Measurements from ENCODE around the gene CPT1C. TPM values are rescaled to one million over a fixed set of nuclear protein-coding genes. Genes with fewer than 3 reads are reported as not detected.

CPT1C gene
- total RNA-seq, 4 donors from 2014 or later: 0.26 to 0.97 (median 0.73) TPM; not detected in 1

DNA sequence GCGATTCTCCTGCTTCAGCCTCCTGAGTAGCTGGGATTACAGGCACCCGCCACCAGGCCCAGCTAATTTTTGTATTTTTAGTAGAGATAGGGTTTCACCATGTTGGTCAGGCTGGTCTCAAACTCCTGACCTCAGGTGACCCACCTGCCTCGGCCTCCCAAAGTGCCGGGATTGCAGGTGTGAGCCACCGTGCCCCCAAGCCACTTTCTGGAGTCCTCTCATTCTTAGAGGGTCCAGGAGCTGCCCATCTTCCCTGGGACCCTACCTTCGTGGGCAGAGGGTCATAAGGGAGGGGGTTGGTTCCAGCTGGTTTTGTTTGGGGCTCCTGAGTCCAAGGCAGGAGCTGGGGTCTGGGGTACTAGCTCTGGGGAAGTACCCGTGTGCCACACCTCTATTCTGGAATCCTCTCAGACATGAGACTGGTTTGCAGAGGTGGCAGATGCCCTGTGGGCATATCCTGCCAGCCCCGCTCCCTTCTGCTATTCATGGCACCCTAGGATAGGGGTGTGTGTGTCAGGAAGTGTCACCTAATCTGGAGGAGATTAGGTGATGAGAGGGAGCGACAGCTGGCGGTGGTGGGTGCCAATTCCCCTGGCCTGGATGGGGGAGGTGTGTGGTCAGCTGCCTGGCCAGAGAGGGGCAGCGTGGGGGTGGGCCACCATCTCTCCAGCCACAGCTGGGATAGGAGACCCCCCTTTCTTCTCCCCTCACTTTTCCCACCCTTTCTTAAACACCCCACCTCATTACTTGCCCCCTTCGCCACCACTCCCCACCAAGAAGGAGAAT, 11.7 kb upstream of the CPT1C start:
- peak; percentile 17 to 26 for ATAC-seq

DNA sequence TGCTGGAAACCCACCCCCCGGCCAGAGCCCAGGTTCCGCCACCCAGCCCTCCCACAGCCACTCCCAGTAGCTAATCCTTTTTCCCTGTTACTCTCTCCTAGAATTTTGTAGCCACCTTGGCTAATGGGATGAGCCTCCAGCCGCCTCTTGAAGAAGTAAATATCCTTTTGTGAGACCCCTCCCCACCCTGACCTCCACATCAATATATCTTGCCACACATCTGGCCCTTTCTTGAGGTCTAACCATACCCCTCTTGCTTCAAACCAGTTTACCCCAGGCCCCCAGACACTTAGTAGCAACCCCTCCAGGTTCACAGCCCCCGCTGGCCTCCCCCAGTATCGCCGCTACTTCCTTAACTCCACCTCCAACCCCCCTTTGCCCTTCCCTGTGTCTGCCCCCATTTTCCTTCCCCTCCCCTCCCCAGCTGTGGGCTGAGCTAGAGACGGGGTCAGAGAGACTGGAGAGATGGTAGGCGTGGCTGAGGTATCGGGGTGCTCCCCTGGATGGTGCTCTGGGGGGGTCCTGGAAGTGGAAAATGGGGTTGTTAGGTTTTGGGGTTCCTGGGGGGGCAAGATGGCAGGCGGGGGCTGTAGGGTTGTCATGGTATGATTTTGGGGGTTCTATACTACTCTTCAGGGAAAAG, 11.0 kb upstream of the CPT1C start:
- in situ Hi-C loops (cut with MboI; ENCODE audit: low sequenced_read_pairs in 4 of 4): loop anchor here in 1 of 4 donors (5.0 to 10.0 kb wide), 2 partner anchors 105 to 173 kb away; no protein-coding TSS in a partner anchor
- Histone ChIP-seq H3K36me3 (peaks cover 0 to 40% of the 10 kb centered on the region in 2 donors), H3K9me3 (no peaks in the 10 kb centered on the region), H3K4me3 (peak overlapping the region; percentile 29 to 52 (median 34)), H3K4me1 (peaks cover 36 to 48% of the 10 kb centered on the region in 2 donors), H3K27me3 (no peaks in the 10 kb centered on the region), H3K27ac (peak overlapping the region; percentile 98 to 100 (median 99))
- ATAC-seq: no peak
- no peak for TF ChIP-seq POLR2A (IDR thresholded peaks at IDR 0.05)
- TF ChIP-seq, protein P1, sequence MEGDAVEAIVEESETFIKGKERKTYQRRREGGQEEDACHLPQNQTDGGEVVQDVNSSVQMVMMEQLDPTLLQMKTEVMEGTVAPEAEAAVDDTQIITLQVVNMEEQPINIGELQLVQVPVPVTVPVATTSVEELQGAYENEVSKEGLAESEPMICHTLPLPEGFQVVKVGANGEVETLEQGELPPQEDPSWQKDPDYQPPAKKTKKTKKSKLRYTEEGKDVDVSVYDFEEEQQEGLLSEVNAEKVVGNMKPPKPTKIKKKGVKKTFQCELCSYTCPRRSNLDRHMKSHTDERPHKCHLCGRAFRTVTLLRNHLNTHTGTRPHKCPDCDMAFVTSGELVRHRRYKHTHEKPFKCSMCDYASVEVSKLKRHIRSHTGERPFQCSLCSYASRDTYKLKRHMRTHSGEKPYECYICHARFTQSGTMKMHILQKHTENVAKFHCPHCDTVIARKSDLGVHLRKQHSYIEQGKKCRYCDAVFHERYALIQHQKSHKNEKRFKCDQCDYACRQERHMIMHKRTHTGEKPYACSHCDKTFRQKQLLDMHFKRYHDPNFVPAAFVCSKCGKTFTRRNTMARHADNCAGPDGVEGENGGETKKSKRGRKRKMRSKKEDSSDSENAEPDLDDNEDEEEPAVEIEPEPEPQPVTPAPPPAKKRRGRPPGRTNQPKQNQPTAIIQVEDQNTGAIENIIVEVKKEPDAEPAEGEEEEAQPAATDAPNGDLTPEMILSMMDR (IDR thresholded peaks at IDR 0.05 in 4 of 5, conservative IDR thresholded peaks at IDR 0.05 in 1 of 5): no peak
- DNase-seq: no peak
- intact Hi-C loops (cut with DNase I; ENCODE audit: low total_unique reads): loop anchor here (2.0 to 5.0 kb wide), 5 partner anchors 87 to 688 kb away; partner anchors contain the start of genes AP2A1, FLT3LG, GYS1 and PRR12

More for the DNA sequence above, 11.7 kb upstream of the CPT1C start:
- in situ Hi-C loops (cut with MboI; ENCODE audit: low sequenced_read_pairs in 4 of 4): loop anchor here in 1 of 4 donors (5.0 to 10.0 kb wide), 2 partner anchors 104 to 172 kb away; no protein-coding TSS in a partner anchor
- H3K27me3 ChIP-seq: no peaks in the 10 kb centered on the region
- DNase-seq: peak; percentile 79 to 91
- H3K9me3 ChIP-seq: no peaks in the 10 kb centered on the region
- H3K4me3 ChIP-seq: peak overlapping the region; percentile 29 to 92 (median 42)
- H3K36me3 ChIP-seq: peaks cover 0 to 33% of the 10 kb centered on the region in 2 donors
- intact Hi-C loops (cut with DNase I; ENCODE audit: low total_unique reads): loop anchor here (2.0 to 5.0 kb wide), 4 partner anchors 87 to 687 kb away; partner anchors contain the start of genes AP2A1, GYS1, PRR12 and RUVBL2
- TF ChIP-seq, protein P1 (IDR thresholded peaks at IDR 0.05 in 4 of 5, conservative IDR thresholded peaks at IDR 0.05 in 1 of 5): no peak
- TF ChIP-seq POLR2A (IDR thresholded peaks at IDR 0.05): peak; percentile 27 to 37
- H3K27ac ChIP-seq: peak overlapping the region; percentile 98 to 100 (median 99)
- peaks cover 36 to 48% of the 10 kb centered on the region in 2 donors for H3K4me1 ChIP-seq

DNA sequence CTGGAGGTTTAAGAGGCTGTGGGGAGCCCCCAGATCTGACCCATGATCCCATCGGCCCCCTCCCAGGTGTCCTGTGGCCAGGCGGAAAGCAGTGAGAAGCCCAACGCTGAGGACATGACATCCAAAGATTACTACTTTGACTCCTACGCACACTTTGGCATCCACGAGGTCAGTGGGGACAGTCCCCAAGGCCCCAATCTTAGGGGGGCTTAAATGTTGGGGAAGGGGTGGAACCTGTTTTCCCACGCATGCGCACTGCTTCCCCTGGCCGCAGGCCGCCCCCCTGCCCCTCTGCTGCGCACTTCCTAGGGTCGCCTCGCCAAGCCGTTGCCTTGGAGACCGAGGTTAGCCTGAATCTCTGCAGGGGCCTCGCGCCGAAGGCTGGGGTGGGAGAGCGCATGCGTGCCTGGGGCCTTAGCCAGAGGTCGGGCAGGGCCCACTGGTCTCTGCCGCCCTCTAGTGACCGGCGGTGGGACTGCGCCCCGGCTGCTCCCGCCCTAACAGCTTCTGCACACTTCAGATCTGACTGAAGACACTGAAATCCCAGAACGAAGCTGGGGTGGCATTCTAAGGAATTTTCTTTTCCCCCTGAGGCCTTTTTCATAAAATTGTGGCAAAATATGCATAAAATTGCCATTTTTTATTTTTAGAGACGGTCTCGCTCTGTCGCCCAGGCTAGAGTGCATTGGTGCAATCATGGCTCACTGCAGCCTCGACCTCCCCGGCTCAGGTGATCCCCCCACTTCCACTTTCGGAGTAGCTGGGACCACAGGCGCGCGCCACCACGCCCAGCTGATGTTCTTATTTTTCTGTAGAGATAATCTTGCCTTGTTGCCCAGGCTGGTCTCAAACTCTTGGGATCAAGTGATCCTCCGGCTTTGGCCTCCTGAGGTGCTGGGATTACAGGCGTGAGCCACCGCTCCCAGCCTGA, 10.2 kb upstream of the CPT1C start:
- Histone ChIP-seq H3K4me3 (peak overlapping the region; percentile 29 to 52 (median 34)), H3K9me3 (no peaks in the 10 kb centered on the region), H3K4me1 (peaks cover 36 to 42% of the 10 kb centered on the region in 2 donors), H3K27ac (peak overlapping the region; percentile 98 to 100 (median 99)), H3K36me3 (peaks cover 0 to 48% of the 10 kb centered on the region in 2 donors), H3K27me3 (no peaks in the 10 kb centered on the region)
- DNase-seq (peak; percentile 74 to 88), ATAC-seq (peak in 1 of 2 donors; percentile 2)
- intact Hi-C loops (cut with DNase I; ENCODE audit: low total_unique reads): loop anchor here (2.0 kb wide), 1 partner anchor 206 kb away; the partner anchor contains the start of gene FLT3LG
- in situ Hi-C loops (cut with MboI; ENCODE audit: low sequenced_read_pairs in 4 of 4): no loop called here
- TF ChIP-seq, protein P1 (IDR thresholded peaks at IDR 0.05 in 4 of 5, conservative IDR thresholded peaks at IDR 0.05 in 1 of 5): peak; percentile 97 to 100 (median 99)
- TF ChIP-seq POLR2A (IDR thresholded peaks at IDR 0.05): no peak

DNA sequence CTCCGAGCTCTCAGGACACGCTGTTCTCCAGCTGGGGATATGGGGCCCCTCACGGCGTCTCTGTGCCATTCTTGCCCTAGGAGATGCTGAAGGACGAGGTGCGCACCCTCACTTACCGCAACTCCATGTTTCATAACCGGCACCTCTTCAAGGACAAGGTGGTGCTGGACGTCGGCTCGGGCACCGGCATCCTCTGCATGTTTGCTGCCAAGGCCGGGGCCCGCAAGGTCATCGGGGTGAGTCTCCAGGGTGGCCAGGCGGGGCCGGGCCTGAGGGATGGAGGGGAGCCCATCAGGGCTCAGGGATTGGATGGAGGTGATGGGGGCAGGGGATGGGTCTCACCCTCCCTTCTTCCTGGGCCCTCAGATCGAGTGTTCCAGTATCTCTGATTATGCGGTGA, 9.1 kb upstream of the CPT1C start:
- Histone ChIP-seq H3K36me3 (peaks cover 0 to 56% of the 10 kb centered on the region in 2 donors), H3K27ac (peak overlapping the region in 1 of 4 donors; percentile 8), H3K9me3 (no peaks in the 10 kb centered on the region), H3K4me3 (no peak overlapping the region), H3K27me3 (no peaks in the 10 kb centered on the region), H3K4me1 (peaks cover 33 to 37% of the 10 kb centered on the region in 2 donors)
- ATAC-seq (no peak), DNase-seq (no peak)
- intact Hi-C loops (cut with DNase I; ENCODE audit: low total_unique reads): loop anchor here (2.0 kb wide), 1 partner anchor 207 kb away; the partner anchor contains the start of gene FLT3LG
- in situ Hi-C loops (cut with MboI; ENCODE audit: low sequenced_read_pairs in 4 of 4): no loop called here
- no peak for TF ChIP-seq POLR2A (IDR thresholded peaks at IDR 0.05)
- TF ChIP-seq, protein P1 (IDR thresholded peaks at IDR 0.05 in 4 of 5, conservative IDR thresholded peaks at IDR 0.05 in 1 of 5): no peak
